Raji (cell line): Measurements from ENCODE around the gene ALDH3B1.
A peak's percentile ranks its signal among the peaks of the same experiment; 100 is the strongest.

Experiments
- POLR2A ChIP-seq: IDR thresholded peaks from 2 replicates; pipeline ENCODE4 v1.6.1; 2011; ENCODE audit warnings: low read depth, low read length, control low read depth; ENCODE audit not compliant: insufficient read depth

Gene ALDH3B1

GRCh38 chr11:68006606-68007166 lies 3.4 kb upstream of the ALDH3B1 start:
- no peak for TF ChIP-seq POLR2A

DNA sequence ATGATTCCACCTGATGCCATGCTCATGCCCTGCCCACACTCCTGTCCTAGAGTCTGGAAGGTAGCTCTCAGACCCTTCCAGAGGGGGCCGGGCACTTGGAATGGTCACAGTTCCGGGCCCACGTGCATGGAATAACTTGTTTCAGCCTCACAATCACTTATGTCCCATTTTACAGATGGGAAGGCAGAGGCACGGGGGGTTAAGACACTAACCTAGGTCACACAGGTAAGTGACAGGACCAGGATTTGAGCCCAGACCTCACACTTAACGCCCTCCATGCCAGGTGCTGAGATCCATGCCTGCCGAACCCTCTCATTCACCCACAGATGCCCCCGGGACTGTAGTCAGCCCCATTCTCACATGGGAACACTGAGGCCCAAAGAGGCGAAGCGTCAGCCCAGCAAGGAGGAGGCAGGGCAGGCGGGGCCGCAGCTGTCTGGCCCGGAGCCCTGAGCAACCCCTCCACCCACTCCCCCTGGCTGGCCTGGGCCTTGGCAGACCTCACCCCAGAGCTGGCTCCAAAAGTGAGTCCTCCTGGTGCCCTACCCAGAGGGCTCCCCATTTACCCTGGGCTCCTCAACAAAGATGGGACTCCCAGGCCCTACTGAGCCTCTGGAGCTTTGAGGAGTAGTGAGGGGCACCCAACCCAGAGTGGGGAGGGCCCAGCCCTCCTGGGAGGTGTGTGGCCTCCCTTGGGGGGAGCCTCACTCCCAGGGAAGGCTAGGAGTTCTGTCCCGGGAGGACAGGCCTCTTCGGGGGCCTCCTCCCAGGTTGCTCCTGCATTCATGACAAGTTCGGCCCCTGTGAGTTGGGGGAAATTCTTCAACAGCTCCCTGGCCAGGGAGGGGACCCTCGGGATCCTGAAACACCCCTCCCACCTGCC lies 2.4 kb upstream of the ALDH3B1 start:
- no peak for TF ChIP-seq POLR2A

GRCh38 chr11:68008381-68009337 lies 1.5 kb upstream of the ALDH3B1 start:
- peak; percentile 74 for TF ChIP-seq POLR2A

GRCh38 chr11:68009391-68010089 lies 587 bp upstream of the ALDH3B1 start:
- TF ChIP-seq POLR2A = no peak

- no peak for TF ChIP-seq POLR2A
Observed at GRCh38 chr11:68011051-68011943, 1.2 kb downstream of the ALDH3B1 start.

DNA sequence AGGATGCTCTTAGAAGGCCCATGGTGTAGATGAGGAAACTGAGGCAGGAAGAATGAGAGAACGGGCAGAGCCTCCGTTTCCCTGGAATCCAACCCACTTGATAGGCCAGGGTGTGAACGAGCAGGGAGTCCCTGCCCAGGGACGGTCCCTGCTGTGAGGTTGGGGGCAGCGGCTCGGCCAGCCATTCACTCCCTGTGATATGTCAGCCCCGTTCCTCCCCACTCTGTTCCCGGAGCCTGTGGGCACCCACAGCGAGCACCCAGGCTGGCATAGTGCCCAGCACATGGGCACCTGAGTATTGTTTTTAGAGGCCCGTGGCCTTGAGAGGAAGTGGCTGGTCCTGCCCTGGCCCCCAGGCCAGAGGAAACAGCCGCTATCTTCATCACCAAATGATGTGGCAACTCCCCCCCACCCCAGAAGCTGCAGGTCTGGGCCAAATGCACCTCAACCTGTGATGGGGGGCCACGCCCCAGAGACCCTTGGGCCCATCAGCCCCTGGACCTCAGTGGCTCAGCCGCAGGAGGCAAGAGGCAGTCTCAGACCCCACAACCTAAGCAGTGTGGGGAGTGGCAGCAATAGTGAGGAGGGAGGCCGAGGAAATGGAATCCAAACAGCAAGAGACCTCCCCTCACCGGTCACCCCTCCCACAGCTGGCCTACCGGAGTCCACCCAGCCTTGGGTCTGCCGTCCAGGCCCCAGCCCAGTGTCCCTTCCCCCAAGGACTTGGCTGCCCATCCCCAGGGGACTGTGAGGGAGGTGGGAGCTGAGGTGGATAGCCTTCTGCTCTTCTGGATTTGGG lies 2.1 kb downstream of the ALDH3B1 start:
- TF ChIP-seq POLR2A = no peak

- no peak for TF ChIP-seq POLR2A
Observed at GRCh38 chr11:68012843-68013610, 2.9 kb downstream of the ALDH3B1 start.

DNA sequence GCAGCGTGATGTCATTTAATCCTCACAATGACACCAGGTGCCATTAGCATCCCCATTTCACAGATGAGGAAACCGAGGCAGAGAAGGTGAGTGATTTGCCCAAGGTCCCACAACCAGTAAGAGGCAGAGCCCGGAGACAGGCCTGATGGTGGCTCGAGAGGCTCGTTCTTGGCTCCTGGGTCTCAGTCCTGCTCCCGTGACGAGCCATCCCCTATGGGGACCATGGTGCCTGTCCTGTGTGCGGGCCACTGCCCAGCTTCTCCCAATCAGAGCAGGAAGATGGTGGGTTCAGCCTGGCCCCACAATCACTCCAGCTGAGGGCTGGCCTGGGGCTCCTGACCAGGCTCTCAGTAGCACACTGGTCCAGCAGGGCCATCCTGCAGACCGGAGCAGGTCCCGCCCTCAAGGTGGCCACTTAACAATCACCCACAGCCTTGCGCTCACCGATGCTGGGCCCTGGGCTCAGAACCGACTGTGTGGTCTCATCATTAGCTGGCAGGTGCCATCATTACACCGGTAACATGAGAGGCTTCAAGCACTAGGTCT lies 3.6 kb downstream of the ALDH3B1 start:
- no peak for TF ChIP-seq POLR2A

GRCh38 chr11:68014157-68014946 lies 4.2 kb downstream of the ALDH3B1 start:
- no peak for TF ChIP-seq POLR2A

DNA sequence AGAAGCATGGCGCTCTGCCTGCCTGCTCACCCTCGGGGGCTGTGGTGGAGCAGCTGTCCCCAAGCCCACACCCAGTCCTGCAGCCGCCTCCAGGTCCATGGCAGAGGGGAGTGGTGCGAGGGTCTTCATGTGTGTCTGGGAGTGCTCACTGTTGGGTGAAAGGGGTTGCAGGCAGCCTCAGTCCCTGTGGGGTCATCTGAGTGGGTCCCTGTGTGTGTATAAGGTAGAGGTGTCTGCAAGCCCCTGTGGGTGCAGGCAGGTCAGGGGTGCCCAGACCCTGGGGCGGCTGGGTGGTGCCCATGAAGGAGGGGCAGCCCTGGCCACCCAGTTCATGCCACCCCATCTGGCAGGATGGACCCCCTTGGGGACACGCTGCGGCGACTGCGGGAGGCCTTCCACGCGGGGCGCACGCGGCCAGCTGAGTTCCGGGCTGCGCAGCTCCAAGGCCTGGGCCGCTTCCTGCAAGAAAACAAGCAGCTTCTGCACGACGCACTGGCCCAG lies 4.9 kb downstream of the ALDH3B1 start:
- no peak for TF ChIP-seq POLR2A

- TF ChIP-seq POLR2A = no peak
Observed at GRCh38 chr11:68015467-68015866, 5.3 kb downstream of the ALDH3B1 start.
